Ectodermal cell (in vitro differentiated cells): Measurements from ENCODE around the gene CMTM3.

Source experiments
- H3K27ac ChIP-seq: 2 replicates; pipeline ENCODE4 v1.7.0; 2013; ENCODE audit warnings: mild to moderate bottlenecking, low read depth, low read length; ENCODE audit not compliant: insufficient read depth, poor library complexity, severe bottlenecking
- H3K27me3 ChIP-seq: 2 replicates; pipeline ENCODE4 v1.7.0; 2013; ENCODE audit warnings: mild to moderate bottlenecking, low read length; ENCODE audit not compliant: insufficient read depth, control insufficient read depth, poor library complexity, severe bottlenecking
- H3K36me3 ChIP-seq: one replicate; pipeline ENCODE4 v1.7.0; 2013; ENCODE audit warnings: low read length; ENCODE audit not compliant: control insufficient read depth, insufficient read depth
- H3K4me1 ChIP-seq: one replicate; pipeline ENCODE4 v1.7.0; 2013; ENCODE audit warnings: low read length; ENCODE audit not compliant: control insufficient read depth, insufficient read depth
- H3K4me3 ChIP-seq: 2 replicates; pipeline ENCODE4 v1.7.0; 2013; ENCODE audit warnings: low read depth, low read length, control low read depth; ENCODE audit not compliant: insufficient read depth
- H3K9me3 ChIP-seq: 2 replicates; pipeline ENCODE4 v1.7.0; 2013; ENCODE audit warnings: mild to moderate bottlenecking, low read length, moderate library complexity; ENCODE audit not compliant: control insufficient read depth
- WGBS, 2 experiments: methylation state at CpG; one replicate each; pipeline ENCODE4 v1.1.7; 2013; ENCODE audit warnings: missing lambda C conversion rate in 2 of 2; 5-methylcytosine and 5-hydroxymethylcytosine counted together

The CMTM3 gene

DNA sequence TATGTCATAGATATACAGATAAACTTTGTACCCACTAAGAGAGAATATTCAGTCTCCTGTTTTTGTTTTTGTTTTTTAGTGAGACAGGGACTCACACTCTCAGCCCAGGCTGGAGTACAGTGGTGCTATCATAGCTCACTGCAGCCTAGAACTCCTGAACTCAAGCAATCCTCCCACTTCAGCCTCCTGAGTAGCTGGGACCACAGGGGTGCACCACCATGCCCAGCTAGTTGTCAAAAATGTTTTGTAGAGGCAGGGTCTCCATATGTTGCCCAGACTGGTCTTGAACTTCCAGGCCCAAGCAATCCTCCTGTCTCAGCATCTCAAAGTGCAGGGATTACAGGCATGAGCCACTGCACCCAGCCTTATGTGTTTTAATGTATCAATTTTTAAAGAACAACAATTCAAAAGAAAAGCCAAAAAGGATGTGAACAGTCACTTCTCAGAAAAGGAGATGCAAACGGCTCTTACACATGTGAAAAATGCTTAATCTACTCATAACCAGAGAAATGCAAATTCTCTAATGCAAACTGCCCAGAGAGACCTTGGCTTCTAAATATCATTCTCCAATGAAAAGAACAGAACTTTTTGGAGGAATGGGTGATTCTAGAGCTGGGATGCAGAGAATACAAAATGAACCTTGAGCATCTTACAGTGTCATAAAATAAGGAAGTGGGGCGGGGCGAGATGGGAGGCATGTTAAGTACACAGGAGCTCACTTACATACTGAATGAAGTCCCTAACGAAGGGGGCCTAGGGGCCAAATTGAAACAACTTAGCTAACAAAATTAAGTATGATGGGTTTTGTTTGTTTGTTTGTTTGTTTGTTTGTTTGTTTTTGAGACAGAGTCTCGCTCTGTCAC is 7.3 kb upstream of the CMTM3 start:
- H3K27me3 ChIP-seq: no peaks in the 10 kb centered on the region
- no peaks in the 10 kb centered on the region for H3K4me1 ChIP-seq
- WGBS, 2 experiments: 95 to 96% methylated on average over 5 of the region's 5 CpGs
- no peaks in the 10 kb centered on the region for H3K36me3 ChIP-seq
- H3K27ac ChIP-seq: no peak overlapping the region
- H3K9me3 ChIP-seq: no peaks in the 10 kb centered on the region
- no peak overlapping the region for H3K4me3 ChIP-seq

DNA sequence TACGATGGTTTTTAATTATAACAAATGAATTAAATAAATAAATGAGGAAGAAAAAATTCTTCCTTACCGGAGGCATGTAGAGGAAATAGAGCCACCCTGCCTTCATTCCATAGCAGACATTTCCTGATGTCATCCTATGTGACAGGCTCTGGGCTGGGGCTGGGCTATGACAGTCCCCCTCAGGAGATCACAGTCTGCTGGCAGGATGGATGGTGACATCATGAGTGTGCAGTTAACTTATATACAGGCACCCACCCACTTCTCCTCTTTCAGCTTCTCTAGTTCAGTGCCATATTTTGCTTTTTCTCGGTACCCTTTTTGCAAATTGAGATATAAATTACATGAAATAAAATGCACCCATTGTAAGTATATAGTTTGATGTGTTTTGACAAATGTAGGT is 6.4 kb upstream of the CMTM3 start:
- Histone ChIP-seq H3K4me3 (no peak overlapping the region), H3K9me3 (no peaks in the 10 kb centered on the region), H3K4me1 (no peaks in the 10 kb centered on the region), H3K27ac (no peak overlapping the region), H3K36me3 (no peaks in the 10 kb centered on the region), H3K27me3 (no peaks in the 10 kb centered on the region)
- 88 to 92% methylated on average over 1 to 2 of the region's 3 CpGs for WGBS, 2 experiments

DNA sequence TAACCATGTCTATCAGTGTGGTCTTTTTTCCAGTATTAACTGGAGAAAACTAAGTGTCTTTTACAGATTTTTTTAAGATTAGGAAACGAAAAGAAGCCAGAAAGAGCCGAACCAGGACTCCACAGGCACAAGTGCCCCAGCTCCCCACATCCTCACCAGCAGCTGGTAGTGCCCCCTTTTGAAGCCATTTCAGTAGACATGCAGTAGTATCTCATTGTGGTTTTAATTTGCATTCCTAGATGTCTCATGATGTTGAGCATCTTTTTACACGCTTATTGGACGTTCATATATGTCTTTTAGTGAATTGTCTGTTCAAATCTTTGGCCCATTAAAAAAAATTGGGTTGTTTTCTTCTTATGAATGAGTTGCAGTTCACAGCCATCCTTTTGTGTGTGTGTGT is 4.8 kb upstream of the CMTM3 start:
- Histone ChIP-seq H3K4me1 (no peaks in the 10 kb centered on the region), H3K36me3 (no peaks in the 10 kb centered on the region), H3K27ac (no peak overlapping the region), H3K27me3 (no peaks in the 10 kb centered on the region), H3K4me3 (no peak overlapping the region), H3K9me3 (no peaks in the 10 kb centered on the region)
- WGBS, 2 experiments: 92 to 97% methylated on average over 4 of the region's 4 CpGs

DNA sequence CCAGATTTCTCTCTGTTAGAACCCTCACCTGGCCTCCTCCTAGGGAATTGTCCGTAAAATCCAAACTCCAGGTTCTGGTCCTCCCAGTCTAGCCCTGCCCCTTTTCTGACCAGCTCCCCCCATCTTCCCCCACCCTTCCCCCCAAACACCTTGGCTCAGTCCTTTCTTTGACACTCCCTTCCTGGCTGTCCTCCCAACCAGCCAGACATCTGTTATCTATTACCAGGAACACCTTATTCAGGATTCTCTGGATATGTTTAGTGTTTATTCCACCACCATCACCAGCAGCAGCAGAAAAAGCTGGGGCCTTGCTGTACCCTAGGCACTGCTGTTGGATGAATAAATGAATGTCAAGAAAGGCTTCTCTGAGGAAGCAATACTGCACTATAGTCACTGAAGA is 4.0 kb upstream of the CMTM3 start:
- H3K27ac ChIP-seq: no peak overlapping the region
- 95 to 98% methylated on average over 1 of the region's 1 CpG for WGBS, 2 experiments
- no peaks in the 10 kb centered on the region for H3K4me1 ChIP-seq
- H3K27me3 ChIP-seq: no peaks in the 10 kb centered on the region
- H3K4me3 ChIP-seq: no peak overlapping the region
- no peaks in the 10 kb centered on the region for H3K9me3 ChIP-seq
- no peaks in the 10 kb centered on the region for H3K36me3 ChIP-seq

DNA sequence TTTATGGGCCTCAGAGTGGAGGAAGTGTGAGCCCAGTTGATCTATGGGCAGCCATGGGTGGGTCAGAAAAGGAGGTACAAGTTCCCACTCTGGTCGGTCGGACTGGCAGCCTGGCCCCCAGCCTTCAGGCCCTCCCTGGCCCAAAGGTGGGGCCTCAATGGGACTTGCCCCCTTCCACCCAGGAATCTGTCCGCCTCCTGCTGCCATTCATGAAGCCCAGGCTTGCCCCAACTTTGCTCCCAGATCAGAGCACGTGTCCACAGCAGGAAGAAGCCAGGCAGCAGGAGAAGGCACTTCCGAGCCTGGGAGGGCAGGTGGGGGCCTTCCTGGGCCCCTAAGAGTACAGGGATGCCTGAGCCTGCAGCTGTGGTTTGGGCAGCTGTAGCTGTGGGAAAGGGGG is 3.0 kb upstream of the CMTM3 start:
- Histone ChIP-seq H3K27me3 (no peaks in the 10 kb centered on the region), H3K9me3 (no peaks in the 10 kb centered on the region), H3K4me3 (no peak overlapping the region), H3K27ac (no peak overlapping the region), H3K36me3 (no peaks in the 10 kb centered on the region), H3K4me1 (peaks cover 4% of the 10 kb centered on the region)
- 91 to 94% methylated on average over 5 of the region's 5 CpGs for WGBS, 2 experiments

DNA sequence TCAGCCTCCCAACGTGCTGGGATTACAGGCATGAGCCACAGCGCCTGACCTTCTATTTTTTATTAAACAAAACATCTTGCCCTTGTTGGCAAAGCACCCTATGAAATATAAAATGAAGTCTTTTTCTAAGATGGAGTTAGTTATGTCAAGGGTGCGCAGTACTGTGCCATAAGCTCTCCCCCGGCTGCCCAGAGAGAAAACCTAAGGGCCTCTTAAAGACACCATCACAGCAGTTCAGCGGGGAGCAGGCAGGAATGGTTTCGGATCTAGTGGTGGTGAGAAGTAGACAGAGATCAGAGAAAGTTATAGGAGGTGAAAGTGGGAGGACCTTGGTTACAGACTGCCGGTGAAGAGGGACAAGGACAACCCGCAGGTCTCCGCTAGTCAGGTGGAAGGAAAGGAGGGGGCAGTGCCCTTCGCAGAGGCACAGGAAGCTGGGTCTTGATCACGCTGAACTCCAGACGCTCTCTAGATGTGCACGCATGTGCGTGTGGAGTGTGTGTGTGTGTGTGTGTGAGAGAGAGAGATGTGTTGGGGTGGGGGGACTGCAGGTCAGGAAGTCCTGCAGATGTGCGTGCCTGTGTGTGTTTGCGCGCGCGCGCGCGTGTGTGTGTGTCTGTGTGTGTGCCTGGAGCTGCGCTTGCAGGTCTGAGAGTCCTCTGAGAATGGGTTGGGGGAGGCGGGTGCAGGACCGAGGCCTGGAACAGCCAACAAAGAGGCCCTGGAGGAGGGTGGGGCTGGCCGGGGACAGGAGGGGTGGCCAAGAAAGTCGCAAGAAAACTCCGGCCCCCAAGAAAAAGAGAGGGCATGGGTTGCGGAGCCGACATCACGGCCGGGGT is 748 bp upstream of the CMTM3 start:
- peak overlapping the region; percentile 72 for H3K4me3 ChIP-seq
- H3K9me3 ChIP-seq: no peaks in the 10 kb centered on the region
- H3K27me3 ChIP-seq: no peaks in the 10 kb centered on the region
- WGBS, 2 experiments: 12 to 14% methylated on average over 32 of the region's 32 CpGs
- no peaks in the 10 kb centered on the region for H3K36me3 ChIP-seq
- peak overlapping the region; percentile 36 for H3K27ac ChIP-seq
- H3K4me1 ChIP-seq: peaks cover 6% of the 10 kb centered on the region

DNA sequence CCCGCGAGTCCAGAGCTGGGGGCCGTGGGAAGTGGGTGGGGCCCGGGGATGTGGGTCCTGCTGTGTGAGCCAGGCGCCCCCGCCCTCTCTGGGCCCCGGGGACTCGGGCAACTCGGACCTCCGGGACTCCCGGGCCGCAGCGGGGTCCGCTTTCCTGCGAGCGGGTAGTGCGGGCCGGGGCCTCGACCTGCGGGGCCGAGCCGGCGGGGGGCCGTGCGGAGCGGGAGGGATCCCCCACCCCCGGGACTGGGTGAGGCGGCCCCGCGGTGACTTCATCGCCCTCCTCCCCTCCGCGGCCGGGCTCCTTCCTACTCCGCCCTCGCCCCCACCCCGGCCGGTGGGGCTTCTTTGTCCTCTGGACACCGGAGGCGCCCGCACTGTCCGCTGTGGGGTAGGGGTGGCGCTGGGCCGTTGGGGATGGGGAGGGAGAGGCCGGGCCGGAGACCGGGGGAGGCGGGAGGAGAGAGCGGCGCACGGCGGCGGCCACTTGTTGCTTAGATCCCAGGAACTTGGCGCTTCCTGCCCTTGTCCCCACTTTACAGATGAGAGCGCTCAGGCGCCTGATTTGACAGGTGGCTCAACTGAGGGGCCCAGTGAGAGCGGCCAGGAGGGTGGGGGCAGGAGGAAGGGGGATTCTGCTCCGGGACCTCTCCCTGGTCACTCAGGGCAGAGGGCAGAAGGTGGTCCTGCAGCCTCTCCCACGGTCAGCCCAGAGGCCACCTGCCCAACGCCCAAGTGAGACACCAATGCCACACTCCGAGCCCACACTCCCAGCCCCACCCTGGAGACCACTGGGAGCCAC is 874 bp downstream of the CMTM3 start:
- peaks cover 9% of the 10 kb centered on the region for H3K4me1 ChIP-seq
- no peaks in the 10 kb centered on the region for H3K9me3 ChIP-seq
- H3K4me3 ChIP-seq: peak overlapping the region; percentile 72
- peak overlapping the region; percentile 57 for H3K27ac ChIP-seq
- 3% methylated on average over 61 of the region's 61 CpGs for WGBS, 2 experiments
- H3K27me3 ChIP-seq: no peaks in the 10 kb centered on the region
- peaks cover 9% of the 10 kb centered on the region for H3K36me3 ChIP-seq

DNA sequence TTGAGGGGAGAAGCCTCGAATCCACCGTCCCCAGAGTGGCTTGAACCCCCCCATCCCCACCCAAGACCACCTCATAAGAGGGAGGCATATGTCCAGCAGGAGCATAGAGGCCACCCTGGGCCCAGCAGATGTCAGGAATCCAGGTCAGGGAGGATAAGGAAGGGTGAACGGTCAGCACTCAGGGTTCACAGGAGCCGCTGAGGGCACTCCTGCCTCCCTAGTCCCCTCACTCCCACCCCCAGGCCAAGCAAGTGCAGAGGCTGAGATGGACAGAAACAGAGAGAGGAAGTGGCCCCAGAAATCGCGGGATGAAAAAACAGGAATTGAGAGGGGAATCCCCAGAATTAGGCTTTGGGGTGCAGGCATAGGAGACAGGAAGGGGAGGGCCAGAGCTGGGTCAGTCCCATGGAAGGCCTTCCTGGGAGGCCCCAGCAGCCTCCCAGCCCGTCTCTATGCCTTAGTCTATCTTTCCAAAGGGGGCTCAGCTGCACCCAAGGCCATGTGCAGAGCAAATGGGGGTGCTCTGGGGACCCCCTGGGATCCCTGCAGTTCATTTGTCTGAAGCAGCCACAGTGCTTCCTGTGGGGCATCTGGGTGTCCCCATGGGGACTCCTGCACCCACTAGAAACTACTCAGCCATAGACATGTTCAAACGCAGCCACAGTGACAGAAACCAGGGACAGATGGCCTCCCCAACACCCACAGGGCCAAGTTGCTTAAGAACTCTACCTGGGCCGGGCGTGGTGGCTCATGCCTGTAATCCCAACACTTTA is 1.7 kb downstream of the CMTM3 start:
- 69 to 73% methylated on average over 10 of the region's 10 CpGs for WGBS, 2 experiments
- Histone ChIP-seq H3K36me3 (peaks cover 17% of the 10 kb centered on the region), H3K27me3 (no peaks in the 10 kb centered on the region), H3K4me3 (peak overlapping the region; percentile 72), H3K9me3 (no peaks in the 10 kb centered on the region), H3K4me1 (peaks cover 9% of the 10 kb centered on the region), H3K27ac (no peak overlapping the region)

DNA sequence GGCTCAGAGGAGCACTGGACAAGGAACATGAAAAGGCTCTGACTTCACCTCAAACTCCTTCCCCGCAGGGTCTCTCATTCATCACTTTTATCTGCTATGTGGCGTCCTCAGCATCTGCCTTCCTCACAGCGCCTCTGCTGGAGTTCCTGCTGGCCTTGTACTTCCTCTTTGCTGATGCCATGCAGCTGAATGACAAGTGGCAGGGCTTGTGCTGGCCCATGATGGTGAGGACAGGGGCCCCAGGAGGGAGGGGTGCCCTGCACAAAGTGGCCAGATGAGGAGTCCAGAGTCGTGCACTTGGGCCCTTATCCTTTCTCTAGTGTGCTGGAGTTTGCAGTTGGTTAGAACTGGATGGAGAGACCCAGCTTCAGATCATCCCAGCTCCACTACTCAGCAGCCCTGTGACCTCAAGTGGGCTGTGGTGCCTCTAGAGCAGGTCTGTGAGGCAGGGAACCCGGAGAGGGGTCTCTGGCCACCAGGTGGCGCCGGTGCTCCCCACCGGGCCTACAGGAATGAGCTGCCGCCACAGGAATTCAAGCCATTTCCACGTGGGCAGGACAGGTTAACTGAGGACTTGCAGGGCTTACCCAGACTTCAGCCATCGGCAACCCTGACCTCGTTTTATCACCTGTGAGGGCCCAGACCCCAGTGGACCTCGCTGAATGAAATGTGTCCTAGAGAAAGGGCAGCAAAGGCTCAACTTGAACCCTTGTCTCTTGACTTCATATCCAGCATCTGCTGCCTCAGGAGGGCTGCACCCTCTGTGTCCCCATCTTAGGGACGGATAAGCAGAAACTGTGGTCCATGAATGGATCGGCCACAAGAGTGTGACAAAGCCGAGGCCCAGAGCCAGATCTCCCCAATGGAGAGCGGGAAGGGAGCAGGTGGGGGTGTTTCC is 4.0 kb downstream of the CMTM3 start:
- Histone ChIP-seq H3K27me3 (no peaks in the 10 kb centered on the region), H3K4me3 (no peak overlapping the region), H3K4me1 (peaks cover 9% of the 10 kb centered on the region), H3K9me3 (no peaks in the 10 kb centered on the region), H3K27ac (no peak overlapping the region), H3K36me3 (peaks cover 38% of the 10 kb centered on the region)
- WGBS, 2 experiments: 41 to 42% methylated on average over 17 of the region's 17 CpGs
